HG02759 (cell line): ENCODE results near the gene SERPINE1.
A peak's percentile ranks its signal among the peaks of the same experiment; 100 is the strongest.

Experiments
- ATAC-seq: cut with Tn5 transposase; IDR thresholded peaks from one replicate; pipeline ENCODE4 v1.9.1; 2021; ENCODE audit warnings: mild to moderate bottlenecking, moderate library complexity; ENCODE audit not compliant: unreplicated experiment

Gene SERPINE1

DNA sequence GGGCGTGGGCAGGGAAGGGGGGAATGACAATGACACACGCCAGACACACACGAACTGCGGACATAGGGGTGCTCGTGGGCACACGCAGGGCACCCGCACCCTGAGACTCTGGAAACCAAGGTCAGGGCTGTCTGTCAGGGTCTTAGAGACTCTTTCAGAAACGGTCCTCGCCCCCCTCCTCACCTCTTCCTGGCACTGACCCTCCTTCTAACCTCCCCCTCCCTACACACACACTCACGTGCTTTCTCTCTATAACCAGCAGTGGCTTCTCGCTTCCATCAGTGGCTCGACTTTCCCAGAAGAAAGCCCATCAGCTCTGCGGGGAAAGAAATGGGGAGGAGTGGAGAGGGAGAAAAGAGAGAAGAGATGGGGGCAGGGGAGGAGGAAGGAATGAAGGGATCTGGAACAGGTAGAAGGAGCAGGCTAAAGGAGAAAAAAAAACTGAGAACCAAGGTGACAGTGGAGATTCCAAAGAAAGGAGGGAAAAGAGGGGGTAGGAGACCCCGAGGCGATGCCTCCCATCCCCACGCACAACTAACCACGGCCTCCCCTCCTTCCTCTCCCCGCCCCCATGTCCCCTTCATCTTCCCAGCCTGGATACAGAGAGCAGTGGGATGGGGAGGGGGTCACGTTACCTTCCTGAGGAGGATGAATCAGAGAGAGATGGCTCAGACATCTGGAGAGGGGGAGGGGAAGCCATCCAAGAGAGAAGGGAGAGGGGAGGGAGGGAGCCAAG lies 40.2 kb downstream of the SERPINE1 start:
- ATAC-seq = no peak

- ATAC-seq = no peak
Measured at GRCh38 chr7:101167645-101168411, 40.9 kb downstream of the SERPINE1 start.

GRCh38 chr7:101168412-101169049 lies 41.6 kb downstream of the SERPINE1 start:
- ATAC-seq = no peak

DNA sequence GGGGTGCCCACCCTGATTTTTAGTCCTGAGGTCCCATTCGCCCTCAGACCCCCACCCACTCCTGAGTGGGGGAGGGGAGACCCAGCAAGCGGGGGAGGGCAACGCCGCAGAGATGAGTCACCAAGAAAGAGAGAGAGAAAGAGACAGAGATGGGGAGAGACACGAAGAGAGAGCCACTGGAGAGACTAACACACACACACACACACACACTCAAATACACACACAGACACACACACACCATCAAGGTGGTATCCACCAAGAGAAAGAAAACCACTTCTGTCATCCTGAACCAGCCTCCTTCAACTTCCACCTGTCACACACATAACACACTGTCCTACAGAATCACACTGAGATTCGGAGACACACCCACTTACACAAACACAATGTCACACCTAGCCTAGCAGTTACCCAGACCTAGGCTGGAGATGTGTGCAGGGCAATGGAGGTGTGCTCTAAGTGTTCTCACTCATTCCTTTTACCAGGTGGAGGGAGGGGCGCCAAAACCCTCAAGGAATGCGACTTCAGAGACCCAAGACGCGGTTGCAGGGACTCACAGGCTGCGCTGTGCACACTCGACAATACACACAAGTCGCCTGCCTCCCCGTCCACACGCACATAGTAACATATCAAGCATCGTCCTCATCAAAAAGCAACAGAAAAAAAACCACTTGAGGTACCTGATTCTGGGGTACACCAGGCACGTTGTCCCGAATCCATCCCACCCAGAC lies 42.4 kb downstream of the SERPINE1 start:
- ATAC-seq = no peak

GRCh38 chr7:101169838-101170551 lies 43.1 kb downstream of the SERPINE1 start:
- peak; percentile 37 for ATAC-seq

- no peak for ATAC-seq
Measured at GRCh38 chr7:101170617-101171441, 43.9 kb downstream of the SERPINE1 start.

DNA sequence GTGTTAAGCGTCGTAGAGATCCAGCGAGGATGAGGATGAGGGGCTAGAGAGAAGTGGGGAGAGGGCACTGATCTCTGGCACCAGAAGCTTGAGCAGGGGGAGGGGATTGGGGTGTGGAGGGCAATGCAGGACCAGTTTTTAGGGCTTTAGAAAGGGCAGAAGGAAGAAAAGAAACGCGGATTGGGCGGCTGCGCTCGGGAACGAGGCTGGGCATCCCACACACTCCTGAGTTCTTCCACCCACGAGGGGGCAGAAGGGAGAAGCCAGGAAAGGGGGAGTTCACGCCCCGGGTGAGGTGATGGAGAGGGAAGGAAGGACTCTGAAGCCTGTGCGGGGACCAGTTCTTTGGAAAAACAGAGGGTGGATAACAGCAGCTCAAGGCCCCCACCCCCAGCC lies 44.5 kb downstream of the SERPINE1 start:
- no peak for ATAC-seq

GRCh38 chr7:101172005-101172853 lies 45.3 kb downstream of the SERPINE1 start:
- ATAC-seq = no peak

- ATAC-seq = no peak
Measured at GRCh38 chr7:101172854-101173751, 46.2 kb downstream of the SERPINE1 start.

DNA sequence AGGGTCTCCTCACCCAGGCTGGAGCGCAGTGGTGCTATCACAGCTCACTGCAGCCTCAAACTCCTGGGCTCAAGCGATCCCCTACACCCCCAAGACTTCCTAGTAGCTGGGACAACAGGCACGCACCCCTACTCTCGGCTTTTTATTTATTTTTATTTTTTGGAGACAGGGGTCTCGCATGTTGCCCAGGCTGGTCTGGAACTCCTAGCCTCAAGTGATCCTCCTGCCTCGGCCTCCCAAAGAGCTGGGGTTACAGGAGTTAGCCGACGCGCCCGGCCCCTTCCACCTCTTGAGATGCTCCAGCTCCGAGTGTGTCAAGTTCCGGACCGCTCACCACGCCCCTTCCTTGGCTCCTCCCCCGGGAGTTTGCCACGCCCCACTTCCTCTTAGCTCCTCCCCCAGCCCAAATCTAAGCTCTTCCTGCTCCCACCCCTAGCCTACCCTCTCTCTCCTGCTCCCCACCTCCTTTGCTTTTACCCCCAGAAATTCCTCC lies 46.9 kb downstream of the SERPINE1 start:
- no peak for ATAC-seq

DNA sequence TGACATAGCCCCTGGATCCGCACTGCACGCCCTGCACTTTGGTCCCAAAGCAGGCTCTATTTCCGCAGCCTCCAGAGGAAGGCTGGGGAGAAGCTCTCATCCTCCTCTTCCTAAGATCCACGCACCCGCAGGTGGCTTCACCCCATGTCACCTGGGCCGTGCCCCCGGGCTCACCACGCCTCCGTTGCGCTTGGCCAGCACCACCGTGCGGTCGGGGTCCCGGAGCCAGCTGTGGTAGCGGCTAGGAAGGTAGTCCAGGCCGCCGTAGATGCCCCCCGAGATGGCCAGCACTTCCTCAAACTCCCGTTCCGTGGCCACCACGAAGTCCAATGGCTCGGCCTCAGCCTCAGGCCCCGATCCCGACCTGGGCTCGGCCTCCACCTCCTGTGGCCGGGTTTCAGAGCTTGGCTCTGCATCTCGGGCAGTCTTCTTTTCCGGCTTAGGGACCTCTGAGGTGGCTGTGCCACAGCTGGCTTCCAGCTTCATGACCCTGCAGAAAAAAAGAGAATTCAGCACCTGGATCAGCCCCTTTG lies 47.5 kb downstream of the SERPINE1 start:
- ATAC-seq = no peak

DNA sequence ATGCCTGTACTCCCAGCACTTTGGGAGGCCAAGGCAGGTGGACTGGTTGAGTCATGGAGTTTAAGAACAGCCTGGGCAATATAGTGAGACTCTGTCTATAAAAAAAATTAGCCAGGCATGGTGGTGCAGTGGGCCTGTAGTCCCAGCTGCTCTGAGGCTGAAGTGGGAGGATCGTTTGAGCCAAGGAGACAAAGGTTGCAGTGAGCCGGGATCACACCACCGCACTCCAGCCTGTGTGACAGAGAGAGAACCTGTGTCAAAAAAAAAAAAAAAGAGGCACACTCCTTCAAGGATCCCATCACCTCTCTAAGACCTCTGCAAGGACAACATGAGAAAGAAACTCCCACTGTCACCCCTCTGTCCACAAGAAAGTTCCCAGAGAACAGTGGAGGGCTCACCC lies 48.8 kb downstream of the SERPINE1 start:
- ATAC-seq = no peak

GRCh38 chr7:101177644-101178043 lies 50.7 kb downstream of the SERPINE1 start:
- no peak for ATAC-seq

DNA sequence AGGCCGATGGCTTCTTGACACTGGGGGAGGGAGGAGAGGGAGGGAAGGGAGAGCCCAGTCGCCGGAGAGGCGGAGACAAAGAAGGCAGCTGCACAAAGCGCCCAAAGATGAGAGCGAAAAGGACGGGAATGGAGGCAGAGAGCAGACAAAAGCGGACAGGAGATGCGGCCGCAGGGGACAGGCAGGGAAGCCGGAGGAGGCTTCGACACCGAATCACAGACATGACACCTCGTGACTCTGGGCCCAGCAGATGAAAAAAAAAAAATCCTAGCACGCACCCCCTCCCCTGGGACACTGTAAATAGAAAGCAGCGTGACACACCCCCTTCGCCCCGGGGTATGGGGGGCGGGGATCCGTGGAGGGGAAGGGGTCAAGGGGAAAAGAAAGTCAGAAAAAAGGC lies 52.2 kb downstream of the SERPINE1 start:
- no peak for ATAC-seq

DNA sequence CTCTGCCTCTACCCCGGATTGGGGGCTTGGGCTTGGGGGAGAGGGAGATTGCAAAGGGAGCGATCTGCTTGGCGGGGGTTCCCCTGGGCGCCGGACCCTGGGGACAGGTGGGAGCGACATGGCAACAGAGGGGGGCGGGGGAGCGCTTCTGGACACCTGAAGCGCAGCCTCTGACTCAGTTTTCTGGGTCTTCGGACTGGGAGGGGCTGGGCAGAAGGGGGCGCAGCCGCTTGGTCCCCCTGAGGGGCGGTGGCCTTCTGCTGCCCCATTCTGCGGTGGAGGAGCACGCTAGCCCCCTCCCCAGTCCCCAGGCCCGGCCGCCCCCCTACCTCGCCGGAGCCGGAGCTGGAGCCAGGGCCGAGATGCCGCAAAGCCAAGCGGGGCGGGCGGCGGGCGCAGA lies 52.8 kb downstream of the SERPINE1 start:
- no peak for ATAC-seq

DNA sequence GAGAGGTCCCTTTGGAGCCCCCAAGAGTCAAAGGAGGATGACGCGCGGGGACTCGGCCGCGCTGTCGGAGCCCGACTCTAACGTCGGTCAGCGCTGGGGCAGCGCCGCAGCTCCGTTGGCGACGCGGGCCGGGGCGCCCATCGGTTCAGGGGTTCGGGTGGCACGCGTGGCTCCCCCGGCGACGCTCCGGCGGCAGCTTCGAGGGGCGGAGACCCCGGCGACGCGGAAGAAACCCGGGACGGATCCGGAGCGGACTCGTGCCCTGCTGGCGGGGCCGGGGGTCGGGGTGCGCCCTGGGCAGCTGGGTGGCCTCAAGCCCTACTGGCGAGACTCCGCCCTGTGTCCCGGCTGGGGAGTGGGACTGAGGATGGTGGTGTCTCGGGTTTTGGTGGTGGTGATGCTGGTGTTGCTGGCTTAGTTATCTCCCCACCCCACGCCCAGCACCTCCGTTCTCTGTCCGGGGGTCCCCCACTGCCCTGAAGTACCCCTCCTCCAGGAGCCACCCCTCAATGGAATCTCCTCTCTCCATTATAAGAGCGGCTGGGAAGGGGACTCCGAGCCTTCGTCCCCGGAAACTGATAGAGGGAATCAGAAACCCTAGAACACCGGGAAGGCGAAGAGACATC lies 53.3 kb downstream of the SERPINE1 start, which contains the start of gene NAT16:
Gene NAT16, minus strand, starts transcription at position 164 of the 626 bp plus-strand sequence. CDS start 5,486 bp downstream, outside the sequence.
- no peak for ATAC-seq
